DMS79 treated with DMSO at 0.1 percent for 48 hours (cell line): ENCODE results near the gene MLH1.

Experiments
- DNase-seq: peaks from one replicate; lab custom pipeline; 2025; lab: John Stamatoyannopoulos, UW

MLH1 gene

GRCh38 chr3:37094636-37095035, 101.3 kb downstream of the MLH1 start:
- no peak for DNase-seq

GRCh38 chr3:37096288-37096687, 103.0 kb downstream of the MLH1 start:
- no peak for DNase-seq

GRCh38 chr3:37096975-37097374, 103.7 kb downstream of the MLH1 start:
- DNase-seq = no peak

GRCh38 chr3:37097776-37098175, 104.5 kb downstream of the MLH1 start:
- no peak for DNase-seq

- DNase-seq = no peak
Observed at GRCh38 chr3:37098884-37099283, 105.6 kb downstream of the MLH1 start.

- no peak for DNase-seq
Observed at GRCh38 chr3:37099469-37099868, 106.2 kb downstream of the MLH1 start.

GRCh38 chr3:37100411-37100810, 107.1 kb downstream of the MLH1 start:
- no peak for DNase-seq
